K562 (cell line): ENCODE results near the gene PSME1. TPM values are rescaled to one million over a fixed set of nuclear protein-coding genes. Genes with fewer than 3 reads are reported as not detected.

Source experiments
- ATAC-seq: fragments of 200-7000 bp; cut with Tn5 transposase; 3 replicates; pipeline ENCODE4 v1.9.1; 2020; ENCODE audit warnings: moderate library complexity
- BruUV-seq: library from RNA; stranded (reverse); fragments of 400-500 nt; replicated peaks from 2 replicates; lab custom pipeline; 2021; lab: Mats Ljungman, UMichigan
- CTCF ChIA-PET: fragments of 300-600 bp; formaldehyde crosslinking; extraction: SDS; loops from one replicate; lab custom pipeline; 2021; ENCODE audit warnings: low intra/inter-chr PET ratio; lab: Yijun Ruan, JAX
- POLR2A ChIA-PET: fragments of 300-600, 350-650 bp; sonication (Branson Sonifier 250); formaldehyde crosslinking; extraction: SDS; loops from one replicate; lab custom pipeline; 2021; ENCODE audit warnings: antibody characterized with exemption, inconsistent platforms; lab: Yijun Ruan, JAX
- DNase-seq, 4 experiments: peaks; one replicate each; pipeline versions ENCODE4 v3.0.0 to v3.0.0-alpha.2; 2011 to 2018; ENCODE audit warnings: low spot score in 3 of 4, mixed read lengths in 3 of 4; ENCODE audit errors: extremely low read depth in 1 of 4
- FAIRE-seq: peaks from 2 replicates; lab custom pipeline; 2011; peaks lifted over from hg19 to GRCh38; lab: Jason Lieb, UNC
- H2AFZ ChIP-seq: 2 replicates; pipeline ENCODE4 v1.6.0; 2011; ENCODE audit warnings: low read depth, low read length, control low read depth, inconsistent platforms
- H3K27ac ChIP-seq: fragments of 200-600 bp; 3 replicates; pipeline ENCODE4 v1.8.0; 2011; ENCODE audit warnings: low read depth, mild to moderate bottlenecking, control low read depth, inconsistent platforms, low read length, moderate library complexity, mixed read lengths; ENCODE audit errors: extremely low read depth
- H3K27me3 ChIP-seq, 2 experiments: fragments of 300-600 bp in 1 of 2; 2 replicates in 1 of 2; 3 replicates in 1 of 2; pipeline versions ENCODE4 v1.6.0 to v1.8.0; 2011; ENCODE audit warnings: inconsistent platforms in 2 of 2, low read length in 2 of 2, mild to moderate bottlenecking in 1 of 2, mixed read lengths in 1 of 2, moderate library complexity in 1 of 2; ENCODE audit not compliant: control insufficient read depth in 2 of 2, insufficient read depth in 2 of 2
- H3K36me3 ChIP-seq: fragments of 300-600 bp; 3 replicates; pipeline ENCODE4 v1.8.0; 2011; ENCODE audit warnings: mild to moderate bottlenecking, low read length, inconsistent platforms; ENCODE audit not compliant: control insufficient read depth, insufficient read depth
- H3K4me1 ChIP-seq, 2 experiments: fragments of 200-600 bp in 1 of 2; replicated peaks in 1 of 2; 2 replicates in 1 of 2; 3 replicates in 1 of 2; pipeline versions ENCODE4 v1.5.1 to v1.8.0; 2011; ENCODE audit warnings: inconsistent platforms in 2 of 2, low read length in 2 of 2, mild to moderate bottlenecking in 1 of 2, mixed read lengths in 1 of 2, moderate library complexity in 1 of 2; ENCODE audit not compliant: control insufficient read depth in 2 of 2, insufficient read depth in 2 of 2
- H3K4me2 ChIP-seq: 2 replicates; pipeline ENCODE4 v1.6.1; 2011; ENCODE audit warnings: low read length, control low read depth, inconsistent platforms, mixed read lengths; ENCODE audit not compliant: insufficient read depth
- H3K4me3 ChIP-seq: fragments of 200-600 bp; sonication (generic), shearing (Covaris generic); 2 replicates; pipeline ENCODE4 v1.5.1; 2016; ENCODE audit warnings: control low read depth, inconsistent platforms
- H3K79me2 ChIP-seq: fragments of 200-600 bp; 3 replicates; pipeline ENCODE4 v1.8.0; 2011; ENCODE audit warnings: low read length, inconsistent platforms; ENCODE audit not compliant: control insufficient read depth, insufficient read depth
- H3K9ac ChIP-seq, 2 experiments: 2 replicates each; pipeline versions ENCODE4 v1.6.0 to v1.6.1; 2011; ENCODE audit warnings: low read depth in 2 of 2, low read length in 2 of 2, control low read depth in 1 of 2, inconsistent platforms in 1 of 2, mild to moderate bottlenecking in 1 of 2, mixed read lengths in 1 of 2; ENCODE audit not compliant: insufficient read depth in 1 of 2
- H3K9me1 ChIP-seq: one replicate; pipeline ENCODE4 v1.6.0; 2011; ENCODE audit warnings: inconsistent platforms, mild to moderate bottlenecking, low read length, moderate library complexity; ENCODE audit not compliant: control insufficient read depth, insufficient read depth
- H3K9me3 ChIP-seq: replicated peaks from 2 replicates; pipeline ENCODE4 v1.5.1; 2011; ENCODE audit warnings: low read depth, low read length, inconsistent platforms; ENCODE audit not compliant: control insufficient read depth, insufficient read depth
- H4K20me1 ChIP-seq: replicated peaks from 2 replicates; pipeline ENCODE4 v1.6.1; 2011; ENCODE audit warnings: low read length, inconsistent platforms, mixed read lengths; ENCODE audit not compliant: control insufficient read depth, insufficient read depth
- ESRRB ChIP-seq: fragments of 250-450 bp; sonication (Bioruptor Pico); IDR thresholded peaks from 2 replicates; pipeline ENCODE4 v1.5.0; 2020; ENCODE audit warnings: mild to moderate bottlenecking, moderate library complexity, borderline replicate concordance
- KLF13 ChIP-seq: fragments of 450-650 bp; IDR thresholded peaks from 2 replicates; pipeline ENCODE4 v1.6.1; 2016; ENCODE audit warnings: missing genetic modification characterization, low read depth, mild to moderate bottlenecking, missing compliant biosample characterization, moderate library complexity, borderline replicate concordance
- LCOR ChIP-seq: sonication (generic); formaldehyde crosslinking; IDR thresholded peaks from 2 replicates; pipeline ENCODE4 v1.8.0; 2022; ENCODE audit warnings: mild to moderate bottlenecking, missing genetic modification reagents
- MYBL2 ChIP-seq, 2 experiments: fragments of 450-650 bp in 1 of 2; sonication (generic) in 1 of 2; formaldehyde crosslinking in 1 of 2; IDR thresholded peaks; 2 replicates each; pipeline versions ENCODE4 v1.6.1 to v1.8.1; 2017 to 2022; ENCODE audit warnings: borderline replicate concordance in 1 of 2, inconsistent platforms in 1 of 2, low read depth in 1 of 2, mild to moderate bottlenecking in 1 of 2, missing genetic modification reagents in 1 of 2, moderate library complexity in 1 of 2
- POLR2A ChIP-seq: fragments of 450-650 bp; conservative IDR thresholded peaks from 2 replicates; pipeline ENCODE4 v1.6.1; 2016
- RFX7 ChIP-seq: fragments of 250-450 bp; sonication (Bioruptor Pico); IDR thresholded peaks from 2 replicates; pipeline ENCODE4 v1.5.1; 2021; ENCODE audit warnings: mild to moderate bottlenecking
- RNF2 ChIP-seq: sonication (generic); IDR thresholded peaks from 2 replicates; pipeline ENCODE4 v1.6.1; 2016
- SMAD4 ChIP-seq: fragments of 250-450 bp; sonication (Bioruptor Pico); conservative IDR thresholded peaks from 2 replicates; pipeline ENCODE4 v1.8.0; 2021; ENCODE audit warnings: inconsistent platforms, mild to moderate bottlenecking, moderate library complexity
- XRCC4 ChIP-seq: IDR thresholded peaks from one replicate; pipeline ENCODE4 v1.6.1; 2011; ENCODE audit not compliant: insufficient read depth, insufficient read length; ENCODE audit errors: extremely low read depth
- WGBS: fragments of 100-300 bp; shearing (Covaris generic); methylation state at CpG from one replicate; pipeline ENCODE4 v1.1.6; 2016; ENCODE audit warnings: low coverage, mixed read lengths; ENCODE audit not compliant: insufficient coverage; ENCODE audit errors: missing lambda C conversion rate; 5-methylcytosine and 5-hydroxymethylcytosine counted together
- in situ Hi-C: fragments of 300-500 bp; cut with MboI; formaldehyde crosslinking; loops from 4 replicates; pipeline ENCODE4 v1.15.0; 2018; ENCODE audit warnings: inconsistent platforms, mixed read lengths
- intact Hi-C: fragments of 100-400 bp; cut with micrococcal nuclease; formaldehyde crosslinking; loops from 2 replicates; pipeline ENCODE4 v1.14.2; 2022
- polyA plus RNA-seq, 8 experiments: library from polyadenylated mRNA; depleted of rRNA in 4 of 8; stranded (reverse) in 5 of 8; unstranded in 3 of 8; fragments of >200 nt; fragmentation: Nextera tagmentation in 2 of 8; fragmentation: Illumina TruSeq in 1 of 8; extraction: Ambion mirVana in 2 of 8; extraction: Trizol in 1 of 8; gene quantifications; 2 replicates each; pipeline versions ENCODE4 v1.2.1 to v1.2.3, GENCODE V29; 2011 to 2014; ENCODE audit warnings: inconsistent platforms in 1 of 8, missing spikeins in 1 of 8
- total RNA-seq, 7 experiments: library from RNA; depleted of rRNA in 6 of 7; stranded (reverse); fragments of >200 nt in 6 of 7; fragmentation: Illumina TruSeq in 2 of 7; extraction: Trizol in 2 of 7; gene quantifications; 2 replicates each; pipeline versions ENCODE4 v1.2.1 to v1.2.3, GENCODE V29; 2011 to 2021; ENCODE audit warnings: low replicate concordance in 1 of 7
- TF ChIP-seq, protein P1 (sequence below): fragments of 450-650 bp; formaldehyde crosslinking; IDR thresholded peaks from 2 replicates; pipeline ENCODE4 v1.4.0; 2022; ENCODE audit warnings: missing genetic modification characterization
- TF ChIP-seq, protein P2 (sequence below), 2 experiments: fragments of 450-650 bp in 1 of 2; sonication (generic) in 1 of 2; formaldehyde crosslinking in 1 of 2; IDR thresholded peaks in 1 of 2; conservative IDR thresholded peaks in 1 of 2; 2 replicates each; pipeline versions ENCODE4 v1.6.1 to v1.8.1; 2016 to 2023; ENCODE audit warnings: mild to moderate bottlenecking in 2 of 2, moderate library complexity in 2 of 2, inconsistent platforms in 1 of 2, missing genetic modification reagents in 1 of 2

The PSME1 gene
- total and polyA plus RNA-seq, 9 of the 15 experiments (the other 6 are each of a cell fraction or from before 2014, with no cell fraction given), result 20.3 to 180 (median 67.5) TPM

DNA sequence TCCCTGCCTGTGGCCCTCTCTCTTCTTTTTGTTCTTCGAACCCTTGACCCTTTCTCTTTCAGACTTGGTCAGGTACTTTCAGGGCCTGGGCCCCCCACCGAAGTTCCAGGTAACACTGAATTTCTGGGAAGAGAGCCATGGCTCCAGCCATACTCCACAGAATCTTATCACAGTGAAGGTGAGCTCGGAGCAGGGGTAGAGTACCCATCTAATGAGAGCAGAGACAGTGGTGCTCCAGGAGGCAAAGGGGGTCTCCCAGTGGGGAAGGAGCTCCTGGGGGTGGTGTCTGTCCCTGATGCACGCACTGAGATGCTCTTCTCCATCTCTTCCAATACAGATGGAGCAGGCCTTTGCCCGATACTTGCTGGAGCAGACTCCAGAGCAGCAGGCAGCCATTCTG, 29.8 kb downstream of the PSME1 start:
- FAIRE-seq (no peak), ATAC-seq (no peak), DNase-seq (no peak)
- intact Hi-C loops (no loop called here), in situ Hi-C loops (no loop called here)
- ChIA-PET CTCF (no interaction called here), POLR2A (no interaction called here)
- Histone ChIP-seq H3K27me3 (no peaks in the 10 kb centered on the region), H3K9me1 (no peaks in the 10 kb centered on the region), H3K4me1 (peaks cover 5 to 13% of the 10 kb centered on the region in 2 experiments; a peak in 4 of 5 replicates), H2AFZ (no peak overlapping the region), H3K4me3 (no peak overlapping the region), H3K4me2 (no peak overlapping the region), H3K9me3 (no peaks in the 10 kb centered on the region), H3K9ac (no peak overlapping the region; a peak in 1 of 4 replicates), H3K79me2 (peaks cover 10% of the 10 kb centered on the region; the same call in 2 of the 3 replicates), H3K36me3 (peaks cover 40% of the 10 kb centered on the region; the same call in 2 of the 3 replicates), H3K27ac (no peak overlapping the region), H4K20me1 (no peaks in the 10 kb centered on the region)
- BruUV-seq, result no TSS peak
- TF ChIP-seq KLF13 (tag) (no peak), MYBL2 (IDR thresholded peaks at IDR 0.05; ENCODE audit: low read depth) (no peak), MYBL2 (CRISPR knock-in tag; IDR thresholded peaks at IDR 0.05; ENCODE audit: borderline replicate concordance) (no peak), LCOR (CRISPR knock-in tag) (no peak), POLR2A (no peak)
- 78% methylated on average over 5 of the region's 5 CpGs for WGBS

DNA sequence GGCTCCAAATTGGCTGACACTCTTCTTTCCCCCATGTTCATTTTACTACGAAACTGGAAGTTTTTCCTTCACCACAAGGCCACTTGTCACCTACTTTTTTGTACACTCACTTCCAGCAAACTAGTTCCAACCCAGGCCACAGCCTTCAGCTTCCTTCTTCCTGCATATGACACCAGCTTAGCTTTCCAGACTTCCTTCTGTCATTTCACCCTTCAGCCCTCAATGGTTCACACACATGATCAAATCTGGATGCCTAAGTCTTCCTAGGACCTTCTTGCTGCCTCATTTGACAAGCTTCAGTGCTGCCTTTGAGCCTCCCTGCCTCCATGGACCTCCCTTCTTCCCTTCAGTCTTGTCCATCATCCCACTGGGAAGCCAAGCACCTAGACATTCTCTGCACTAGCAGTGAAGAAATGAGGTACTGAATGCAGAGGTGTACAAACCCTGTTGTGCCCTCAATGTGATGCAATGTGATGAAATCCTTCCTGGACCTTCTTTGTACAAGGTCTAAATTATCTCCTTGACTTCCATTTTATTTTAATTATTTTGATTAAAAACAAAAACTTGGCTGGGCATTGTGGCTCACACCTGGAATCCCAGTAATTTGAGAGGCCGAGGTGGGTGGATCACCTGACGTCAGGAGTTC, 31.6 kb downstream of the PSME1 start:
- FAIRE-seq (no peak), ATAC-seq (peak; percentile 46; the same call in 2 of the 3 replicates), DNase-seq (no peak)
- Histone ChIP-seq H3K4me1 (no peaks in the 10 kb centered on the region; a peak in 1 of 5 replicates), H4K20me1 (no peaks in the 10 kb centered on the region), H3K9me1 (no peaks in the 10 kb centered on the region), H3K27ac (peak overlapping the region; percentile 26; the same call in 1 of the 3 replicates), H2AFZ (no peak overlapping the region), H3K27me3 (no peaks in the 10 kb centered on the region), H3K79me2 (no peaks in the 10 kb centered on the region), H3K9me3 (no peaks in the 10 kb centered on the region), H3K4me3 (no peak overlapping the region), H3K4me2 (no peak overlapping the region), H3K36me3 (peaks cover 36% of the 10 kb centered on the region; the same call in 2 of the 3 replicates), H3K9ac (no peak overlapping the region)
- BruUV-seq, result no TSS peak
- intact Hi-C loops, result no loop called here
- ChIA-PET POLR2A (interaction anchor here (0.6 kb wide), 1 partner anchor 221 kb away, joined by 3 read pairs; no protein-coding TSS in a partner anchor), CTCF (no interaction called here)
- 65% methylated on average over 2 of the region's 3 CpGs for WGBS
- in situ Hi-C loops, result no loop called here
- TF ChIP-seq, protein P1, sequence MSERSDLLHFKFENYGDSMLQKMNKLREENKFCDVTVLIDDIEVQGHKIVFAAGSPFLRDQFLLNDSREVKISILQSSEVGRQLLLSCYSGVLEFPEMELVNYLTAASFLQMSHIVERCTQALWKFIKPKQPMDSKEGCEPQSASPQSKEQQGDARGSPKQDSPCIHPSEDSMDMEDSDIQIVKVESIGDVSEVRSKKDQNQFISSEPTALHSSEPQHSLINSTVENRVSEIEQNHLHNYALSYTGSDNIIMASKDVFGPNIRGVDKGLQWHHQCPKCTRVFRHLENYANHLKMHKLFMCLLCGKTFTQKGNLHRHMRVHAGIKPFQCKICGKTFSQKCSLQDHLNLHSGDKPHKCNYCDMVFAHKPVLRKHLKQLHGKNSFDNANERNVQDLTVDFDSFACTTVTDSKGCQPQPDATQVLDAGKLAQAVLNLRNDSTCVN, result no peak
- TF ChIP-seq XRCC4, result no peak
- TF ChIP-seq SMAD4 (CRISPR knock-in tag), result peak; percentile 60
- no peak for TF ChIP-seq RNF2
- TF ChIP-seq, protein P2, sequence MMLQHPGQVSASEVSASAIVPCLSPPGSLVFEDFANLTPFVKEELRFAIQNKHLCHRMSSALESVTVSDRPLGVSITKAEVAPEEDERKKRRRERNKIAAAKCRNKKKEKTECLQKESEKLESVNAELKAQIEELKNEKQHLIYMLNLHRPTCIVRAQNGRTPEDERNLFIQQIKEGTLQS (IDR thresholded peaks at IDR 0.05), result peak; percentile 53; the same call in 1 of the 2 replicates
- TF ChIP-seq, protein P2 (CRISPR knock-in tag; conservative IDR thresholded peaks at IDR 0.05), result no peak
- no peak for TF ChIP-seq ESRRB (CRISPR knock-in tag)
- TF ChIP-seq RFX7, result no peak
